ENCODE data around the gene EVX2. TPM values are rescaled to one million over a fixed set of nuclear protein-coding genes. Genes with fewer than 3 reads are reported as not detected.

EVX2 gene
- total RNA-seq, 1 donor from 2014 or later: not detected

DNA sequence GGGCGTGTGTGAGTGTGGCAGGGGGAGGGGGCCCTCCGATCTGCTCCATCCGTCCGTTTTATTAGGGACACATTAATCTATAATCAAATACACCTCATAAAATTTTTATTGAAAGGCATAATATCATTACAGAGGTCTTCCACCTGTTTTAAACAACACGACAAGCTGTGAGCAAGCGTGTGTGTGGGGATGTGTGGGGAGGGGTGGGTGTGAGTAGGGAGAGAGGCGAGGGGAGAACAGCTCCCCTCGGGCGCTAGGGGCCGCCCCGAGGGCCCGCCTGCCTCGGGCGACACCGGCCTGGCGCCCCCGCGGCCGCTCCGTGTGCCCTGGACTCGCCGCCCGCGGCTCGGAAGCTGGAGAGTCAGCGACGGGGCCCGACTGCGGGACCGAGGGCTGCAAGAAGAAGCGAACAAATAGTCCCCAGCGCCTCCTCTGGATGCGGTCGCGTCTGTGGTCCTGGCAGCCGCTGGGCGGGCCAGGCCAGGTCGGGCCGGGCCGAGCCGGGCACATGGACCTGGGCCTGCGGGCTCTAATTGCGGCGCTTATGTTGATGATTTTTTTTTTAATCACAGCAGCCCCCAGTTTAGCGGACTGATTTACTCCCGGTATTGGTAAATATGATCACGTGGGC is 38.4 kb upstream of the EVX2 start:
- no peak for DNase-seq (ENCODE audit: low read depth, low spot score)

DNA sequence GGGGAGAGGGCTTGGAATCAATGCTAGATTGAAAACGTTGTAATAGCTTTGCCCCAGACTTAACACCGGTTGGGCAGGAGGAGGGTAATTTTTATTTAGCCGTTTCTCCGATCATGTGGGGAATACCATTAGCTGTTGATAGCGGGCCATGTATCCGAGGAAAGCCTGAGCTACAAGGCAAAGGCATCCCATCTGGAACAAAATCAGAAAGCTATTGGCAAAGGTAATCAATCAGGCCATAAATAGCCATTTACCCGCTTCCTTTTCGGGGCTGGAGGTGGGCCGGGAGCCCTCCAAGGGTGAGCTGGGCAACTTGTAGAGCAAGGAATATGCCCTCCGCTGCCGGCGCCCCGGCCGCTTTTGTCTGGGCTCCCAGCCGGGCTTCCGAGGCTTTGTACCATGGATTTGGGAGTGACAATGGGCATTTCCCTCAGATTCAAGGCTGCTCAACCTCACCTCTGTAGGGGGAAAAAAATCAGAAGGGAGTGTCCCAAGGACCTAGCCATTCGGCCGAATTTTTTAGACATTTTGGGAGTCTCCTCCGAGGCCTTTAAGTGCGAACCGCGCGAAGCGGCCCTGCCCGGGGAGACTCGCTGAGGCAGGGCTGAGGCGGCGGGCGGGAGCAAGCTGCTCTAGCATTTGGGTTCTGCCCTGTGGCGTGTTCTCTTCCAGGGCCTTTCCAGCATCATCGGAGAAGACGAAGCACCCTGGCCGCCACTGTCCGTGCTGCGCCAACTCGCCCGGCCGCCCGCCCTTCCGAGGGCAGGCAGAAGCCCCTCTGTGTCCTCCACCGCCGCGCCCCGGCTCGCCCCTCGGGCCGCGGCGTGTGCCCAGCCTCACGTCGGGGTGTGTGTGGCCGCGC is 37.7 kb upstream of the EVX2 start:
- no peak for DNase-seq (ENCODE audit: low read depth, low spot score)

DNA sequence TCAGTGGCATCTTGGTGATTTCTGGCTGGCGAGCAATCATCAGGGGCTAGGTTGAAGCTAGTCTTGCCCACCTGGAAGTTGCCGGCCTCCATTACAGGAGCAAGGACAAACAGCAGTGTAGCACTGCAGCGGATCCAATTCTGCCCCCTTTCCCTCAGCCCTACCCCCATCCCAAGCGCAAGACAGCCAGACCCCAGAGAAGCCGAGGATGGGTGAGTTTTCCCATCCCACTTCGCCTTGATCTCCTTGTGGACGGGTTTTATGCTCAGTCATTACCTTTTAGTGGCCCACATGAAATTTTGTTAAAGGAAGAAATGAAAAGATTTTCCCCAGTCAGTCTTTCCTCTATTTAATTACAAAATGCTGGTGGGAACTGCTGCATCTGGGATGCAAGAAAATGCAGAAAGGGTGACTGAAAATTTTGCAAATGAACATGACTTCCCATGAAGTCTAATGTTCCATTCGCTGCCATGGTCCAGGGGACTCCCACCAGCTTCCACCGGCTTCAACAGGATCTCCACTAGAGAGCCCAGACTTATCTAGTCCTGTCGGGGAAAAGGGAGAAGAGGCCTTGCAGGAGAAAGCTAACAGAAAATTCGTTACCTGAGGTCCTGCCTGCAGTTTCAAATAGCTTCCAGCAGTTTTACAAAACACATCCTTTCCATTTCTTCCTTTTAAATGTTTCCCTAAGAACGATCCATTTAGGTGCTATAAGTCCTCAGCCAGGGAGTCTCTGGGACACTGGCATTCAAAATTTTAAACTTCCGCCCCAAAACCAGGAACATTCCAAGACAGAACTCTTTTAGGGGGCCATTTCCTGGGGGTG is 36.8 kb upstream of the EVX2 start:
- no peak for DNase-seq (ENCODE audit: low read depth, low spot score)

DNA sequence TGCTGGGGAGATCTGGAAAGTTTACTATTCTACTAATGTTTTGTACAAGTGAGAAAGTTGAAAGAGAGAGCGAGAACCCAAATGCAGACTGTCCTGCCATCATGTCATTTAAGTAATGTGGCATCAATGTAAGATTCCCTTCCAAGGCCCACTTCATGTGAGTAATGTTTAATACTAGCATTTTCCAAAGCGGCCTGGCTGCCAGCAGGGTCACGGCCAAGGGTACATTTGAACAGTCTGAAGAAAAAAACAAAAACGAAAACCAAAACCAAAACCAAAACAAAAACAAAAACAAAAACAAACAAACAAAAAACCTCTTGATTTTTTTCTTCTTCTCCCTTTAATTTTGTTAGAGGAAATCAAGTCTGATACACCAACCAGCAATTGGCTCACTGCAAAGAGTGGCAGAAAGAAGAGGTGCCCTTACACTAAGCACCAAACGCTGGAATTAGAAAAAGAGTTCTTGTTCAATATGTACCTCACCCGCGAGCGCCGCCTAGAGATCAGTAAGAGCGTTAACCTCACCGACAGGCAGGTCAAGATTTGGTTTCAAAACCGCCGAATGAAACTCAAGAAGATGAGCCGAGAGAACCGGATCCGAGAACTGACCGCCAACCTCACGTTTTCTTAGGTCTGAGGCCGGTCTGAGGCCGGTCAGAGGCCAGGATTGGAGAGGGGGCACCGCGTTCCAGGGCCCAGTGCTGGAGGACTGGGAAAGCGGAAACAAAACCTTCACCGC is 35.0 kb upstream of the EVX2 start:
- DNase-seq (ENCODE audit: low read depth, low spot score): no peak

DNA sequence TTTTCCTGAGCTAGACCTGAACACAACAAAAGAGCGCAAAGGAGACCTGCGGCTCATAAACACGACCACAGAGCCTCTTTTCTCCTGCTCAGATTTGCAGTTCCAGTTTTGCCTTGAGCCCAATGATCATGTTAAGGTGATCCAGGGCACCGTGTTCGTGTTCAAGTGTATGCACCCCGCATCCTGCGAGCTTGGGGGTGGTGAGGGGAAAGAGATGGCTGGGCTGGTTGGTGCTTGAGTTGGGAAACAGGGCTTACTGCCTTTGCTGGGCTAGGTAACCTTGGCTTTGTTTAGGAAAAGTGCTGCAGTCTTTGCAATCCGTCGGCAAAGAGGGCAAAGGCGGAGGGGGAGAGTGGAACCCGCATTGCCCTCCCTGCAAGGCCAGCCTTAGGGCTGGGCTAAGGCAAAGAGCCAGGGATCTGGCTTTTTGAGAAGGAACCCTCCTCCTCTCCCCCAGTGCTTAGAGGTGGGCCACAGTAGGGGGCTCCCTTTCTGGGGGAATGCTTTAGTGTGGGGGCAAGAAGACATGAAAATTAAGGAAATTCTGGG is 34.1 kb upstream of the EVX2 start:
- no peak for DNase-seq (ENCODE audit: low read depth, low spot score)

DNA sequence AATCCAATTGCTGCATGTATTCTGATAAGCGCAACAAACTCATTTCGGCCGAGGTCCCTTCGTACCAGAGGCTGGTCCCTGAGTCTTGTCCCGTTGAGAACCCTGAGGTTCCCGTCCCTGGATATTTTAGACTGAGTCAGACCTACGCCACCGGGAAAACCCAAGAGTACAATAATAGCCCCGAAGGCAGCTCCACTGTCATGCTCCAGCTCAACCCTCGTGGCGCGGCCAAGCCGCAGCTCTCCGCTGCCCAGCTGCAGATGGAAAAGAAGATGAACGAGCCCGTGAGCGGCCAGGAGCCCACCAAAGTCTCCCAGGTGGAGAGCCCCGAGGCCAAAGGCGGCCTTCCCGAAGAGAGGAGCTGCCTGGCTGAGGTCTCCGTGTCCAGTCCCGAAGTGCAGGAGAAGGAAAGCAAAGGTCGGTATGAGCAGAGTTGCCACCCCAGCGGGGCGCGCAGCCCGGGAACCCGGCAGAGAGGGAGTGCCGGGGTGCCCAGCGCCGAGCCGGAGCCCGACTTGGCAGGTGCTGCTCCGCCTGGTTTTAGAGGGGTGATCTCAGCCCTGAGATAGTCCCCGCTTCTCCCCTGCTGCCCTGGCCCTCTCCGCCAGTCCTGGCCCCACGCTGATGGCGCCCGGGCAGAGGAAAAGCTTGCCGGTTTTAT is 33.5 kb upstream of the EVX2 start:
- no peak for DNase-seq (ENCODE audit: low read depth, low spot score)

DNA sequence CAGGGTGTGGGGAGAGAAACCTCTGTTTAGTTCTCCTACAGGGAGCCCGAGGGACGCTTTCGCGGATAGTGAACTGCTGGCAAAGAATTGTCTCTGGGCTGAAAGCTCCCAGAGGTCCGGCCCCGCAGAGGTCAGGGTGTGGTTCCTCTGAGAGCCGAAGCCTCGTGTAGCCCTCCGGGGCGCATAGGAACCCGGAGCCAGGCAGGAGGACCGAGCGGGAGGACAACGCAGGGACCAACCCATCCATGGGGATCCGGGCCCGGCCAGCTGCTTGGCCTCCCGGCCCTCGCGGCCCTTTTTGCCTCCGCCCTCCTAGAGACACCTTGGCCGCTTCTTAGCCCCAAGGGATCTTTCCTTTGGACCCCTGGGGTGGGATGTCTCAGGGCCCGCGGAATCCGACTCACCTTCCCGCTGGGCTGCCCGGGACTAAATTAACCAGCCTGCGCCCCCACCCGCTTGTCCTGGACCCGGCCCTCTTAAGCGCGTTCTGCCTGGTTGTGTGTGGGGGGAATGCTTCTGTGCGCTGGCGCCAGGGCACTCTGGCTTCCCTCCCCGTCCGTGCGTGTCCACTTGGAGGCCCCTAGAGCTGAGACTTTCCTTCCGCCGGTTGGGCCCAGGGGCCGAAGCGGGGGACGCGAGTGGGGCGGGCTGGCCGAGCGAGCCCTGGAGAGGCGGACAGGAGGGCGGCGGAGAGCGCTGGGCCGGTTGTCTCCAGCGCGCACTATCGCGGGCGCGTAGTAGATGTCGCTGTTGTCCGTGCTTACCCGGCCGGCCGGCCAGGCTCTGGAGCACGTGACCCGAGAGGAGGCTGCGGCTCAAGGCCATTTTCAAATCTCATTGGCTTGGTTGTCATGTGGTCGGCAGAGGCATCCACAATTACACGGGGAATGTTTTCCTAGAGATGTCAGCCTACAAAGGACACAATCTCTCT is 32.4 kb upstream of the EVX2 start, which contains the start of gene HOXD10:
TSS of gene HOXD10 (plus strand) at position 896 of the 931 bp plus-strand sequence. CDS start 56 bp downstream, outside the sequence.
- no peak for DNase-seq (ENCODE audit: low read depth, low spot score)

DNA sequence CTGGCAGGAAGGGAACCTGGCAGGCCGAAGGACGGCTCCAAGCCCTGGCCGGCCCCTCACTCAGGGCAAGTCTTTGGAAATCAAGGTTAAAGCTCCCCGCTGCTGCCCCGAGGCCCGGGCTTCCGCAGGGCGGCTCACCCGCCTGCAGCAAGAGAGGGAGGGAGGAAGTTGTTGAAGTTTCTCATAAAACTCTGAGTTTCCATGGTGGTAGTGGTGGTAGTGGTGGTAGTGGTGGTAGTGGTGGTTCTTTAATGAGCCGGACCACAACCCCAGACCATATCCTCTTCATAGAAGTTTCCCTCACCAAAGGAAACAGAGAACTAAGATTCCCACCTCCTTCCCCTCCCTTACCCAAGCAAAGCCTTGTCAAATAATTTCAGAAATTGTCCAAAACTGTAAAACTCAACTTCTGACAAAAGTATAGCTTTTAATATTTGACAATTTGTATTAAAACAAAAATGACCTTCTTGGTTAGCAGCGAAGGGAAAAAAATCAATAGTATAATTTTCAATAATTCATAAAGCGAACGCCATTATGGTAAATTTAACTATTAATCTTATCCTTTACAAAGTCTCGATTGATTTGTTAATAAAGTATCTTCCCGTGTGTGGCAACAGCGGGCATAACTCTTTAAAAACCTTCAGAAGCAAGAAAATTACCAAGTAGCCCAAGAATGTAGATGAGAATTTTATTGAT is 31.3 kb upstream of the EVX2 start:
- no peak for DNase-seq (ENCODE audit: low read depth, low spot score)

DNA sequence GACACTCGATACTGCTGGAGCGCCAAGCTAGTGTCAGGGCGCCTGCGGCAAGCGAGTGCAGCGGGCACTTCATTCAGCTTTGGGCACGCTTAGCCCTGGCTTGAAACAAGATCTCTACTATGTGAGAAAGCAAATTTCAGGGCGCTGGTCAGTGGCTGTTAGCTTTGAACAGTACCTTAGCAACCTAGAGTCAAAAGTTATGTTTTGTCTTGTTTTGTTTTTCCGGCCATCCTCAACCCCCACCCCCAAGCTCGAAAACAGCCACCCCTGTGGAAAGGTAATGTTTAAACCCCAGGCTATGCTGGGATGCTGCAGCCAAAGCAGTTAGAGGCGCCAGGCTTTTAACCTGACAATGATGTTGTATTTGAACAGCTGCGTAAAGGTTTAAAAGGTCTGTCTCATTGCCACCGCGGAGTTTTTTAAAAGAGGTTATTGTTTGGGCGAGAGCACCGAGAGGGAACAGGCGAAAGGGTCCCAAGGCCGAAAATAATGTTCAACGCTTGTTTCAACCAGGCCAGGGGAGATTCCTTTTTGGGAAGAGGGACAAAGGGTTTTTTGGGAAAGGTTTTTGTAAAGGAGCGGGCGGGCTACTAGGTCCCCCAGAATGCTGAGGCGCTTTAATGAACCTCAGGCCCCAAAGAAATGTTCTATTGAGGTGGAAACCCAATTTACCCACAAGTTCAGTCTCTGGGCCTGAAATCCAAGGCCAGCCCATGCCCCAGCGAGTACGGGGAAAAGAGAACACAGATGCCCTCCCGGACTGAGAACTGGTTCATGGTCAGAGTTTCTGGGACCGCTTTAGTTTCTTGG is 30.6 kb upstream of the EVX2 start:
- DNase-seq (ENCODE audit: low read depth, low spot score): no peak

DNA sequence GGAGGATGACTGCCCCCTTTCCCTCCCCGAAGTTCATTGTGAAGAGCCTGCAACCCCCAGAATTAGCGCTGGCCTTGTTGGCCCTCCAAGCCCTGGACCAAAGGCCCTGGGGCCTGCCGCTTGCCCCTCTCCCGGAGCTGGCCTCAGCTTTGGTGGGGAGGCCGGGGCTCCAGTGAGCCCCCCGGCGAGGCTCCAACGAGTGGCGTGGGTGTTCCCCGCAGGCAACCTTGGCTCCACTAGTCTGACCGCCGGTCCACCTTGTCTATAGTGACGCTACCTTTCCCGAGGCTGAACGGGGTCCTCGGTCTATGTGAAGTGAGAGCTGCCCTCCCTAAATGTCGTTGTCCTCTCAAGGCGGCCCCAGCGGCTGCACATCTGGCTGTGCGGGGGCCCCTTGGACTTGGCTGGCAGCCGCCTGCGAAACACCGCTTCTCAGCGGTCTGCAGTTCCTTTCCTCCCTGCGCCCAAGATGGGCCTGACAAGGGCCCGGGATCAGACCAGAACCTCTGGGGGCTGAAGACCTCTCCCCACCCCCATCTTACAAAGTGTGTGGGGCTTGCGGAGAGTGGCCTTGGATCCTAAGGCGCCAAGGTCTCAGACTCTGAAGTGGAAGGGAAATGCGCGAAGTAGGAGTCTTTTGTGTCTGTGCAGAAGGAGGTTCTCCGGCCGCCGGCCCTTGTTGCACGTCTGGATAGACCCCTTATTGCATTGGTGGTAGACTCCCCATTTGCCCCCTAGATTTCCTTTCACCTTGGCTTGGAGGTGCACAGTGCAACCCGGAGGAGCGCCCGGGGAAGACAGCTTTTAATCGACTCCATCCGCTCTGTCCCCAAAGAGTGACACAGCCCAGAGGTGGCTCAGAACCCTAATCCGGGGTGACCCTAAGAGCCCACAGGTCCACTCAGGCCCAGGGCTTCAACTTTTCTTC is 28.9 kb upstream of the EVX2 start:
- no peak for DNase-seq (ENCODE audit: low read depth, low spot score)

DNA sequence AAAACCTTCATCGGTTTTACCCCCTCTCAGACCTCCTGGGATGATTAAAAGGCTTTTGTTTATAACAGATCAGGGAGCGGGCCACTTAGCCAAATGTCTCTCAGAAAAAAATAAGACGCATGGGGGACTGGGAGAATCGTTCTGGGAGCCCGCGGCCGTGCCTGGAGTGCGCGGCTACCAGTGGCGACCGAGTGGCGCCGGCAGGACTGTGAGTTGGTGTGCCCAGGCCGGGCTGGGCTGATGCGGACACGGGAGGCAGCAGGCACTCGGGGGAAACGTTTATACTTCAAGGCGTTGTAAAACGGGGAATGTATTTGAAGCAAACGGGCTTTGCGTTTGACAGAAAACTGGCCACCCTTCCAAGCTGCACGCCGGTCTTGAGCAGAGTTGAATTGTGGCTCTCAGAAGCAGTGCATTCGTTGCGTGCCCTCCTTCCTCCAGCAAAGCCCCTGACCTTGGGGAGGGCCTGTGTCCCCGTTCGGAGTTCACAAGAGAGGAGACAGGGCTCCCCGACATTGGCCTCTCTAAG is 28.1 kb upstream of the EVX2 start:
- no peak for DNase-seq (ENCODE audit: low read depth, low spot score)

DNA sequence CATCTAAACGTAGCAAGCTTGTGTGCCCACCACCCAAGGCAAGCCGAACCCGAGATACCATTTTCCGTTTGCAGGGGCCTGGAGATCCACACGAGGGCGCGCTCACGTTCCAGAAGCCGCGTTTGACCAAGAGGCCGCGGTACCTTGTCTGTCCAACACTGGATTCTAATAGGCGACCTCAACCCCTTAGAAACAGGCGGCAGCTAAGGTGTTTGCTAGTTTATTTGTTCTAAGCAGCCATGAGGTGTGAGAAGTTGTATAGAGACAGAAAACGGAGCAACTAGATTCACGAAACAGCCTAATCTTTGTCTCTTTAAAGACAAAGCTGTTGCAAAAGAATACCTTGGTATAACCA is 27.5 kb upstream of the EVX2 start:
- DNase-seq (ENCODE audit: low read depth, low spot score): peak; percentile 13

DNA sequence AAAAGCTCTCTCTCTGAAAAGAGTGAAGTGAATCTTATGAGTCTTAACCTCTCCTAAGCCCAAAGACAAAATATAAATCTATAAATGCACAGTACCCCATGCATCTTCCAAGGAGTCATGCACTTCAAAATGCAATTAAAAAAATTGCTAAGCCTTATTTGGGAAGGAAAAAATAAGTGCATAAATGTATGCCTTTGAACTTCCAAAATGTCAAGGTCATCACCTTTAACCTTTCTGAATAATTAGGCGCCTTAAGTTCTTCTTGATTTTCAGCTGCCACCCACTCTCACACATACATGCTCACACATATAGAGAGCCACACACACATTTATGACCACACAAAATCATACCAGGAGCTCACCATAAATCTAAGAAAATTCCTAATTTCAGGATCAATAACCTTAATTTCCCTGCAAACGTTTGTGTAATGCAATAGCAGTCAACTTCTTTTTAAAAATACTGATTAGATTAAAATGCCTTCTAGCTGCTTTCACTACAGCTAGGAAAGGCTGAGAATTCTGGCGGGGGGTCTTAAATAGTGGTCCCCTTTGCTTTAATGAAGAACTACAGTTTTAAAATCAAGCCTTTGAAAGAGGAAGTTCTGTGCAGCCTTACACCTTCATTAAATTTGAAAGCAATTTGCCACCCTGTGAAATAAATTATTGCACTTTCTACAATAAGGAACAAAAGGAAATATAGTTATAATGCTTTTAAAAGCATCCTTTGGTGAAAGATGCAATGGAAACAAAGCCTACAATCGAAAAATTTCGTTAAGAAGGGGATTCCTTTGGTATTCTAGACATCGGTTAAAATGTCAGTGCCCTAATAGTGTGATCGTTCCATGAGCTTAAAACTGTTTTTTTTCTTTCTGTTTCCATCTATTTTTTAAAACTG is 26.9 kb upstream of the EVX2 start:
- DNase-seq (ENCODE audit: low read depth, low spot score): no peak

DNA sequence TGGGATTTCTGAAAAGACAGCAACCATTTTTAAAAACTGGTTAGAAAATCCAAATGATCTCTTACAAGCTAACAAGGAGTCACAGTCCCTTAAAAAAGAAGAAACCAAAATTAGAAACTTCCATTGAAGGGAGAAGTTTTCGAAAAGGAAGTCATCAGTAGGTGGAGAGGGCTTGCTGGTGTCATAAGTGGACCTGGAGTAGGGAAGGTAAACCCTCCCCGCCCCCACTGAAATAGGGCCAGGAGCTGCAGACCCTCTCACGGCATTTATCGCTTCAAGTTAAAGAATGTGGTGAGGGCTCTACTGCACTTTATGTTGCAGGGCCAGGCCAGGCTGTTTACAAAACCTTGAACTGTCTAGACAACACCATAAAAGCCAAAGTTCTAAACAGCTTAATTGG is 26.2 kb upstream of the EVX2 start:
- DNase-seq (ENCODE audit: low read depth, low spot score): no peak

DNA sequence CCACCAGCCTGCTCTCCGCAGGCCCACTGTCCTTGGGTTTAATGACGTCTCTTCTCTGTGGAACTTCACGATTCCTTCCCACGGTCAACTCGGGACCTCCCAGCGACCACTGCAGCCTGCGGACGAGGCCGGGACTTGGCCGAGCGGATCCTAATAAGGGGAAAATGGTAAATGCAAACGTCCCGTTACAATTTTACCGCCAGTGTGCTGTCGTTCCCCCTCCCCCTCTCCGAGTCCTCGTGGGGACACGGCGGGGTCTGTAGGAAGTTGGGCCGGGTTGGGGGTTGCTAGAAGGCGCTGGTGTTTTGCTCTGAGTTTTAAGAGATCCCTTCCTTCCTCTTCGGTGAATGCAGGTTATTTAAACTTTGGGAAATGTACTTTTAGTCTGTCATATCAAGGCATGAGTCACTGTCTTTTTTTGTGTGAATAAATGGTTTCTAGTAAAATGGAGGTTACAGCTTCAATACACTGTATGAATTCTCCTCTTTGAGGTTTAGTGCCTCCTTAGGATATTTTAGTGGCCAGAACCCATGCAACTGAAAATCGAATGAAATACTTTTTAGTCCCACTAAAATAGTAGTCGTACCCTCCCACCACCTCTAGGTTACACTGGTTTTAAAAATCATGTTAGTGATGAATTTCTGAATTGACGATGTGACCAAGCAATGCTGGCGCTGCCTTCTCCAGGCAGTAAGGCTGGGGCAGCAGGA is 25.6 kb upstream of the EVX2 start:
- DNase-seq (ENCODE audit: low read depth, low spot score): no peak

Measured in pulmonary artery endothelial cell (primary cell).